Stimulated activated CD8-positive, alpha-beta memory T cell treated with anti-CD3 and anti-CD28 coated beads, Interleukin-12 subunit alpha, Interleukin-12 subunit beta, amount 100 ng/mL, for 1 hour (primary cell): ENCODE measurements around the gene SPRR2B.
"Not testable (repeated sequence)": the region's sequence is repeated elsewhere in the genome, so short reads cannot be mapped to it uniquely, and the experiment has no call there.

Source experiments
- DNase-seq: peaks from one replicate; pipeline ENCODE4 v3.0.0-alpha.2; 2020; ENCODE audit warnings: low read depth

The SPRR2B gene

GRCh38 chr1:153071511-153071910 lies at the start of gene SPRR2B:
SPRR2B (minus strand) TSS chr1:153071611; CDS start chr1:153070839, 772 bp downstream.
- DNase-seq = no peak

- DNase-seq = no peak
Measured at GRCh38 chr1:153120945-153121344, 49.5 kb upstream of the SPRR2B start.

- no peak for DNase-seq
Measured at GRCh38 chr1:153119491-153119971, 48.1 kb upstream of the SPRR2B start.

GRCh38 chr1:153115264-153115663 lies 43.9 kb upstream of the SPRR2B start:
- not testable (repeated sequence) for DNase-seq

GRCh38 chr1:153113416-153113815 lies 42.0 kb upstream of the SPRR2B start, which contains the start of gene SPRR2F:
SPRR2F (minus strand) TSS chr1:153113516; CDS start chr1:153112733, 783 bp downstream.
- DNase-seq = no peak

- DNase-seq = not testable (repeated sequence)
Measured at GRCh38 chr1:153112454-153112853, 41.0 kb upstream of the SPRR2B start.

GRCh38 chr1:153100245-153100644 lies 28.8 kb upstream of the SPRR2B start:
- no peak for DNase-seq

GRCh38 chr1:153099461-153100045 lies 28.1 kb upstream of the SPRR2B start:
- no peak for DNase-seq

GRCh38 chr1:153095764-153096163 lies 24.4 kb upstream of the SPRR2B start:
- no peak for DNase-seq

GRCh38 chr1:153094426-153094825 lies 23.0 kb upstream of the SPRR2B start, which contains the start of gene SPRR2E:
SPRR2E (minus strand) TSS chr1:153094526; CDS start chr1:153093751, 775 bp downstream.
- DNase-seq = no peak

- DNase-seq = no peak
Measured at GRCh38 chr1:153087652-153088051, 16.2 kb upstream of the SPRR2B start.

- DNase-seq = no peak
Measured at GRCh38 chr1:153081736-153082135, 10.3 kb upstream of the SPRR2B start.

GRCh38 chr1:153072806-153073726 lies 1.7 kb upstream of the SPRR2B start:
- DNase-seq = no peak

- DNase-seq = no peak
Measured at GRCh38 chr1:153070243-153070642, 1.2 kb downstream of the SPRR2B start.

GRCh38 chr1:153058826-153059784 lies 12.3 kb downstream of the SPRR2B start:
- no peak for DNase-seq

GRCh38 chr1:153058154-153058553 lies 13.3 kb downstream of the SPRR2B start:
- no peak for DNase-seq

- DNase-seq = no peak
Measured at GRCh38 chr1:153057375-153057774, 14.0 kb downstream of the SPRR2B start, which contains the start of gene SPRR2A. SPRR2A (minus strand) TSS chr1:153057512; CDS start chr1:153056735, 777 bp downstream.

GRCh38 chr1:153056111-153056510 lies 15.3 kb downstream of the SPRR2B start:
- not testable (repeated sequence) for DNase-seq

GRCh38 chr1:153049211-153049610 lies 22.2 kb downstream of the SPRR2B start:
- DNase-seq = no peak

GRCh38 chr1:153040950-153041631 lies 30.3 kb downstream of the SPRR2B start, which contains the start of gene SPRR2D:
SPRR2D (minus strand) TSS chr1:153041120; CDS start chr1:153040346, 774 bp downstream.
- DNase-seq = no peak

- no peak for DNase-seq
Measured at GRCh38 chr1:153035211-153035610, 36.2 kb downstream of the SPRR2B start.
